Femur (tissue), 1 donor: ENCODE data around the gene OPN3.

Experiments
- DNase-seq: peaks from one replicate; pipeline ENCODE4 v3.0.0-alpha.2; 2017

Gene OPN3

DNA sequence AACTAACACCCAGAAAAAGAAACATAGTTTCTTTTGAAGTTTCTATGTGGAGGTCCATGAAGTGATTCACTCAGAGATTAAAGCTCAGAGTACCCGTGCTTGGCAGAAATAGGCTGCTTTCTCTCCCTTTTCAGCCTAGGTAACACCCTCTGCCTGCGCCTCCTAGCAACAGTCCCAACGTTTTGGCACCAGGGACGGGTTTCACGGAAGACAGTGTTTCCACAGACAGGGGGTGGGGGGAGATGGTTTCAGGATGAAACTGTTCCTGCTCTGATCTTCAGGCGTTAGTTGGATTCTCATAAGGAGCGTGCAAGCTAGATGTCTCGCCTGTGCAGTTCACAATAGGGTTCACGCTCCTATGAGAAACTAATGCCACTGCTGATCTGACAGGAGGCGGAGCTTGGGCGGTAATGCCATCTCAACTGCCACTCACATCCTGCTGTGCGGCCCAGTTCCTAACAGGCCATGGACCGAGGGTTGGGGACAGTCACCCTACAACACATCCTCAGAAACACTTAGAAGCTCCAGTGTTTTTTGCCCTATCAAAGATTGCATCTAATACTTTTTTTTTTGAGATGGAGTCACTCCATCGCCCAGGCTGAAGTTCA is 53.2 kb downstream of the OPN3 start:
- DNase-seq = no peak

DNA sequence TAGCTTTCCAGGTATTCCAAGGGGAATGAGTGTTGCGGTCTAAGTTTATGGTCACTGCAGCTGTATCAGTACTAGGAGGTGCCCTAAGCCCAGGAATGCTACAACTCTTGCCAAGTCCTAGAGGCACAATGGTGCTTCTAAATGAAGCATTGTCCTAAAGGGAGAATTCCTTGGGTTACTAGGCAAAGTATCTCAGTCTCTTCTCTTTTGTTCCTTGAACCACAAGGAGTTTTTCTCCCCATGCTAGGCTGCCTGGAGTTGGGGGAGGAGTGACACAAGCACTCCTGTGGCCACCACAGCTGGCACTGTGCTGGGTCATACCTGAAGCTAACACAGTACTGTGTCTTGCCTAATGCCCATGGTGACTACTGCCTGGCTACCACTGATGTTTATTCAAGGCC is 57.2 kb downstream of the OPN3 start:
- DNase-seq = no peak

DNA sequence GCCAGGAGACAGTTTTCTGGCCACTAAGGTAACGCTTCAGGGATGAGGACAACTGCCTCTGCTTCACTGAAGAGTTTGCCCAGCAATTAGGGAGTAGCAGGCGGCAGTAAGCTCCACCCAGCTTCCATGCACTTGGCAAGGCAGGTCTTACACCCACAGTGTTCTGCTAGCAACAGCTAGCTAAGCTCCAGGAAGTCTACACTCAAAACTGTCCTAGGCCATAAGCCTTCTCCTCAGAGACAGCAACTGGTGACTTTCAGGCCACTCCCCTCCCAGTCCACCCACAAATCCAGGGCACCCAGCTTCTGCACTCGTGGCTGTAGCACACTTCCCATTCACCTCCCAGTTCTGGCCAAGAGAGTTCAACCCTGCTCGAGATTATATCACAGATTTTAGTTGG is 60.7 kb downstream of the OPN3 start:
- DNase-seq = no peak

DNA sequence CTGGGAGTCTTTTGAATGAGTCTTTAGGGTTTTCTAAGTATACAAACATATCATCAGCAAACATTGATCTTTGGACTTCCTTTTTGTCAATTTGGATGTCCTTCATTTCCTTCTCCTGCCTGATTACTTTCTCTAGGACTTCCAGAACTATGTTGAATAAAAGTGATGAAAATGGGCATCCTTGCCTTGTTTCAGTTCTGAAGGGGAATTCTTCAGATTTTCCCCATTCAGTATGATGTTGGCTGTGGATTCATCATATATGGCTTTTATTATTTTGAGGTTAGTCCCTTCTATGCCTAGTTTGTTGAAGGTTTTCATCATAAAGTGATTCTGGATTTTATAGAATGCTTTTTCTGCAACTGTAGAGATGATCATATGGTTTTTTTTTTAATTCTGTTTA is 66.0 kb downstream of the OPN3 start:
- no peak for DNase-seq

DNA sequence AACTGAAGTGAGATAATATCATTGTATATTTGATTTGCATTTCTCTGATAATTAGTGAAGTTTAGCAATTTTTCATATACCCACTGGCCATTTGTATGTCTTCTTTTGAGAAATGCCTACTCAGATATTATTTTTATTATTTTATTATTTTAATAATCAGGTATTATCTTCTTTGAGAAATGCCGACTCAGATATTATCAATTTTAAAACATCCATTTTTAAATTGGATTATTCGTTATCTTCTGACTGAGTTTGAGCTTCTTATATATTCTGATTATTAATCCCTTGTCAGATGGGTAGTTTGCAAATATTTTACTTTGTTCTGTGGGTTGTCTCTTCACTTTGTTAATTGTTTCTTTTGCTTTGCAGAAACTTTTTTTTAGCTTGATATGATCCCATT is 70.3 kb downstream of the OPN3 start:
- DNase-seq = no peak

DNA sequence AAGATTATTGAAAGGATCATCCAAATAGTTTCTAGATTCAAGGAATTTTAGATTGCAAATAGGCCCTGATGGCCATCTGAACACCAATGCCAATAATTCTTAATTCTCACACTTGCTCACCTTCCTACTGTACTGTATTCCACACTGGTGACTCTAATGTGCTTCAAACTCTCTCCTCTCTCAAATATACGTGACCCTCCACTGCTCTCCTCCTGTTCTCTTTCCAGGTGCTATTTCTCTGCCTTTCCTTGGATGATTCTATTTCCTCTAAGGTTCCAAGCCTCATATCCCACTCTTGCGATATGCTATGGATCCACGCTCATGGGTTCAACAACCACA is 79.4 kb downstream of the OPN3 start:
- DNase-seq = no peak

DNA sequence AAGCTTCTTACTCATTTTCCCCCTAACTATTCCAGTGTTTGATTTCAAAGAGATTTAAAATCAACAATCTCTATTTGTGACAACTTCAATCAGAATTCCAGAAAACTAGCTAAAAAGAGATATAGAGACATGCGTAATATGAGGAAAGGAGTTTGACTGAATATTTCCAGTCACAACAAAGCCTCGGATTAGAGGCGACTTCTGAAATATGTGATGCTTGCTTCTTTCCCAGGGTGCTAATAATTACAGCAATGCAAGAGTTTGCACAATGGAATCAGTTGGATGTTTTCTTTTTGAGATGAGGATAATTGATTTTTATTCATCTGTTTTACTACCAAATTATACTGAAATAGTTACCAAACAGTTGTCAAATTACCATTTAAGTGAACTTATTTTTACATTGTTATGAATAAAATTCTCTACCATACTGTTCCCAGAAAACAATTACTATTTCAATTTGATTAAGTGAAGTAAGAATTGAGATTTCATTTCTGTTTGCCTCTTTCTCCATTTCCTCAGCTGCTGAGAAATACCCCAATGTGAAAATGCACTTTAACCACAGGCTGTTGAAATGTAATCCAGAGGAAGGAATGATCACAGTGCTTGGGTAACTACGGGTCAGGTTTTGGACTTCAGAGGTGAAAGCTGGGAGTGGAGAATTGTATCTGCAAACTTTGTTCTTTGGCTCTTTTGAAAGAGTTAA is 79.9 kb downstream of the OPN3 start:
- no peak for DNase-seq

DNA sequence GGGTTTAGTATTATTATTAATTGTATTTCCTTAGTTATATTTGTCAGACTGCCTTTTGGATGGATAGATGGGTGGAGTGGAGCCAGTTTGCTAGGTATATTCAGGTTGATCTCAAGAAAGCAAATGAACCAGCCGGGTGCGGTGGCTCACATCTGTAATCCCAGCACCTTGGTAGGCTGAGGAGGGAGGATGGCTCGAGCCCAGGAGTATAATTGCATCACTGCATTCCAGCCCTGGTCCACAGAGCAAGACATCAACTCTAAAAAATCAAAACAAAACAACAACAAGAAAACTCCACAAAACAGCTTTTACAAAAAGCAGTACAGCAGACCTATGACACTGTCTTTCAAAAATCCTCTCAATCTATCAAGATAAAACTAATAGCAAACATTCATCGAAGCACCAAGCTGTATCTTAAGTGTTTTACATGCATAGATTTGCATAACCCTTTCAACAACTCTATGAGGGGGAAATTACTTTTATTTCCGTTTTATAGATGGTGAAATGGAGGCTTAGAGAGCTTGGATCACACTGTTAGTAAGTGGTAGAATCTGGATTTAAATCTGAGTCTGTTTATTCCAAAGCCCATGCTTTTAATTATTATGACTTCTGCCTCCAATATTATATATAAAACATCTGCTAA is 82.5 kb downstream of the OPN3 start:
- no peak for DNase-seq

DNA sequence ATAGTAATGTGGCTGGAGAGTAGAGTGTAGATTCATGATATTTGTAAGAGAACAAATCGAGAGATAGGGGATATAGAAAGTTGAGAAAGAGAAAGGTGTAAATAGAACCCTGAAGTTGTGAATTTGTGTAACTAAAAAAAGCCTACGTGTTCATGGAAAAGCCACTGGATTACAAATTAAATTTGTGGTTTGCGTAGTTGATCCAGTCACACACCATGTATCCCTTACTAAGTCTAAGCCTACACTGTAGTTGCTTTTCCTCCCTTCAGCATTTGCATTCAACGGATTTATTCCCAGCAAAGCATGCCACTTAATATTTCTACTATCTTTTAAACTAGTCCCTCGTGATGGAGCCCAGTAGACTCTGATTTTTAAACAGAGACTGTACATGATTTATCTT is 83.1 kb downstream of the OPN3 start:
- no peak for DNase-seq

DNA sequence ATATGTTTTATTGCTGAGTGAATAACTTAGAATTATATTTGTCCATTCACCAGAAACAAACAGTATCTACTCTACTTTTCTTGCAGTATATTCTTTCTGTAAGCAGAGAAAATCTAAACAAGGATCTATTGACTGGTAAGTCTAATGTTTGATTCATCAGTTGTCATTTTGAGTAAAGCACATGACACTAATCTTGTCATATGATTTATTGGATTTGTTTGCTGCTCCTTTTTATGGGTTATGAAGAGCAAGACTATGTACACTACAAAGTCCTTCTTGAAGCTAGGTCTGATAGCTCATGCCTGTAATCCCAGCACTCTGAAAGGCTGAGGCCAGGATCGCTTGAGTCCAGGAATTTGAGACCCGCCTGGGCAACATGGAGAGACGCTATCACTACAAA is 84.6 kb downstream of the OPN3 start:
- no peak for DNase-seq

DNA sequence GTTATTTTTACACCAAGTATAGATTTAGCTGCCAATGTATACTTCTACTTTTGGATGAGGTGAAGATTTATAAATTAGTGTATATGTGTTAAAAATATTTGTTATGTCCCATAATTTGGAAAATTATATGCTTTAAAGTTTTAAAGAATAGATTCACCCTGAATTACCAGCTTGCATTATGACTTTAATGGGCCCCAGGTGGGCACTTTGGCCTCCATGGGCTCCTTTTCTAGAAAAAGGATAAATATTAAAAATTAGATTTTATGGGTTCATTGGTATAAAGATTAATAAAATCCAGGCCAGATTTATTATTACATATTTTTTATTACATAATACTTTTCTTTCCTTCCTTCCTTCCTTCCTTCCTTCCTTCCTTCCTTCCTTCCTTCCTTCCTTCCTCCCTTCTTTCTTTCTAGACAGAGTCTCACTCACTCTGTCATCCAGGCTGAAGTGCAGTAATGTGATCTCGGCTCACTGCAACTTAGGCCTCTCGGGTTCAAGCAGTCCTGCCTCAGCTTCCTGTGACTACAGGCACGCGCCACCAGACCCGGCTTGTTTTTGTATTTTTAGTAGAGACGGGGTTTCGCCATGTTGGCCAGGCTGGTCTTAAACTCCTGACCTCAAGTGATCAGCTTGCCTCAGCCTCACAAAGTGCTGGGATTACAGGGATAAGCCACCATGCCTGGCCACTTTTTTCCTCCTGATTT is 86.1 kb downstream of the OPN3 start:
- DNase-seq = no peak

DNA sequence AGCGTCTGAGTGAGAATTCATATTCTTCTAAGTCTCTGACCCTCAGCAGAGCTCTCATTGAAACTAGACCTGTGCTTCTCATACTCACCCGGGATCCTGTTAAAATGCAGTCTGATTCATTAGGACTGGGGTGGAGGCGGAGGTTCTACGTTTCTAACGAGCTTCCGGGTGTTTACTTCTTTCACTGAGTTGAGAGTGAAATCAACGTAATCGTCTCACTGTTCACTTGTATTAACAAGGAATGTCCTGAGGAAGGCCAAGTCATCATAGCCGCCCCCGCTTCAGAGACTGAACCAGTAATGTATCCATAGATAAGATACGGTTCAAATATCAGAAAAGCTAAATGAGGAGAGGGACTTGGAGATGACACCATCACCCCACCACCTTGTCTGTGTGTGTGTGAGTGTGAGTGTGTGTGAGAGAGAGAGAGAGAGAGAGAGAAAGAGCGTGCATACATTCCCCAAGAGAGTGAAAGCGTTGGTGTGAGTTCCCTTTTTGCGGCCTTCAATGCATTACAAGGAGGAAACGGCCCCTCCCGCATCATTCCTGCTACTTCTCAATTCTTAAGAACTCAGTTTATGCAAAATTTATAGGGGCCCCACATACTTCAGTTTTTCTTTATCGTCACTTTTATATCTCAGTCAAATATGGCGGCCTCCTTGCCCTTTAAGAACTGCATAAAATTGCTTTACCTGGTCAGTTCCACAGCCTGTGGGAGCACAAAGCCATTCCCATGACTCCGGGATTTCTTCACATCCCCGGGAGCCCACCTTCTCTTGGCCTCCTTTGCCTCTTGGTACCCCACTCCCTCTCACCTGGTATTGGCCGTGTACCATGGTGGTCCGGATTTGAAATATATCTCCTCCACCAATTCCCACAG is 88.2 kb downstream of the OPN3 start:
- DNase-seq = peak; percentile 27

DNA sequence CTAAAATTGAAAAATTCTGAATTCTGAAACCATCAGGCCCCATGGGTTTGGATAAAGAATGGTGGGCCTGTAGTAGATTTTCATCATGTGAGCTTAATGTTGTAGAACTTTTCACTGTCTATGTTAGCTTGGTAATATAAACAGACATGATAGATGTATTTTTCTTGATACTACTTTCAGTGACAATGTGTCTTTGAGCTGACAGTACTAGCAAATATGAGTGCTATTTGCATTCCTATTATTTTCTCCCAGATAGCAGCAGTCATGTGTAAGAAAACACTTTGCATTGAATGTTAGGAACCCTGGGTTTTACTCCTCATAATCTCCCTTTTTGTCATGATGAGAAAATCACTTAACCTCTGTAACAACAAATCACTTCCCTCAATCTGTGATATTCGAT is 89.9 kb downstream of the OPN3 start:
- DNase-seq = no peak

DNA sequence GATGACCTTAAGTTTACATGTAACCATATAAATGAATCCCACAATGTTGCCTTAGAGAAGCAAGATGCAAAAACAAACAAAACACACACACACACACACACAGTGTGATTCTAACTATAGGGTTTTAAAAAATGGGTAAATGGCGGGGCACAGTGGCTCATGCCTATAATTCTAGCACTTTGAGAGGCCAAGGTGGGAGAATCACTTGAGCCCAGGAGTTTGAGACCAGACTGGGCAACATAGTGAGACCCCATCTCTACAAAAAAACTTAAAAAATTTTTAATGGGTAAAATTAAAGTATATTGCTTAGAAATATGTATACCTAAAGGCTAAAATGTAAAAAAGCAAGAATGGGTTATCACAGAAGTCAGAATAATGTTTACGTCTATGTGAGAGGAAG is 92.2 kb downstream of the OPN3 start:
- DNase-seq = no peak
